K562 (cell line): ENCODE results near the gene CLEC3B. TPM values are rescaled to one million over a fixed set of nuclear protein-coding genes. Genes with fewer than 3 reads are reported as not detected.

Source experiments
- ATAC-seq: fragments of 200-7000 bp; cut with Tn5 transposase; 3 replicates; pipeline ENCODE4 v1.9.1; 2020; ENCODE audit warnings: moderate library complexity
- BruUV-seq: library from RNA; stranded (reverse); fragments of 400-500 nt; replicated peaks from 2 replicates; lab custom pipeline; 2021; lab: Mats Ljungman, UMichigan
- CTCF ChIA-PET: fragments of 300-600 bp; formaldehyde crosslinking; extraction: SDS; loops from one replicate; lab custom pipeline; 2021; ENCODE audit warnings: low intra/inter-chr PET ratio; lab: Yijun Ruan, JAX
- POLR2A ChIA-PET: fragments of 300-600, 350-650 bp; sonication (Branson Sonifier 250); formaldehyde crosslinking; extraction: SDS; loops from one replicate; lab custom pipeline; 2021; ENCODE audit warnings: antibody characterized with exemption, inconsistent platforms; lab: Yijun Ruan, JAX
- DNase-seq, 4 experiments: peaks; one replicate each; pipeline versions ENCODE4 v3.0.0 to v3.0.0-alpha.2; 2011 to 2018; ENCODE audit warnings: low spot score in 3 of 4, mixed read lengths in 3 of 4; ENCODE audit errors: extremely low read depth in 1 of 4
- FAIRE-seq: peaks from 2 replicates; lab custom pipeline; 2011; peaks lifted over from hg19 to GRCh38; lab: Jason Lieb, UNC
- H2AFZ ChIP-seq: 2 replicates; pipeline ENCODE4 v1.6.0; 2011; ENCODE audit warnings: low read depth, low read length, control low read depth, inconsistent platforms
- H3K27ac ChIP-seq: fragments of 200-600 bp; 3 replicates; pipeline ENCODE4 v1.8.0; 2011; ENCODE audit warnings: low read depth, mild to moderate bottlenecking, control low read depth, inconsistent platforms, low read length, moderate library complexity, mixed read lengths; ENCODE audit errors: extremely low read depth
- H3K27me3 ChIP-seq, 2 experiments: fragments of 300-600 bp in 1 of 2; 2 replicates in 1 of 2; 3 replicates in 1 of 2; pipeline versions ENCODE4 v1.6.0 to v1.8.0; 2011; ENCODE audit warnings: inconsistent platforms in 2 of 2, low read length in 2 of 2, mild to moderate bottlenecking in 1 of 2, mixed read lengths in 1 of 2, moderate library complexity in 1 of 2; ENCODE audit not compliant: control insufficient read depth in 2 of 2, insufficient read depth in 2 of 2
- H3K36me3 ChIP-seq: fragments of 300-600 bp; 3 replicates; pipeline ENCODE4 v1.8.0; 2011; ENCODE audit warnings: mild to moderate bottlenecking, low read length, inconsistent platforms; ENCODE audit not compliant: control insufficient read depth, insufficient read depth
- H3K4me1 ChIP-seq, 2 experiments: fragments of 200-600 bp in 1 of 2; replicated peaks in 1 of 2; 2 replicates in 1 of 2; 3 replicates in 1 of 2; pipeline versions ENCODE4 v1.5.1 to v1.8.0; 2011; ENCODE audit warnings: inconsistent platforms in 2 of 2, low read length in 2 of 2, mild to moderate bottlenecking in 1 of 2, mixed read lengths in 1 of 2, moderate library complexity in 1 of 2; ENCODE audit not compliant: control insufficient read depth in 2 of 2, insufficient read depth in 2 of 2
- H3K4me2 ChIP-seq: 2 replicates; pipeline ENCODE4 v1.6.1; 2011; ENCODE audit warnings: low read length, control low read depth, inconsistent platforms, mixed read lengths; ENCODE audit not compliant: insufficient read depth
- H3K4me3 ChIP-seq: fragments of 200-600 bp; sonication (generic), shearing (Covaris generic); 2 replicates; pipeline ENCODE4 v1.5.1; 2016; ENCODE audit warnings: control low read depth, inconsistent platforms
- H3K79me2 ChIP-seq: fragments of 200-600 bp; 3 replicates; pipeline ENCODE4 v1.8.0; 2011; ENCODE audit warnings: low read length, inconsistent platforms; ENCODE audit not compliant: control insufficient read depth, insufficient read depth
- H3K9ac ChIP-seq, 2 experiments: 2 replicates each; pipeline versions ENCODE4 v1.6.0 to v1.6.1; 2011; ENCODE audit warnings: low read depth in 2 of 2, low read length in 2 of 2, control low read depth in 1 of 2, inconsistent platforms in 1 of 2, mild to moderate bottlenecking in 1 of 2, mixed read lengths in 1 of 2; ENCODE audit not compliant: insufficient read depth in 1 of 2
- H3K9me1 ChIP-seq: one replicate; pipeline ENCODE4 v1.6.0; 2011; ENCODE audit warnings: inconsistent platforms, mild to moderate bottlenecking, low read length, moderate library complexity; ENCODE audit not compliant: control insufficient read depth, insufficient read depth
- H3K9me3 ChIP-seq: replicated peaks from 2 replicates; pipeline ENCODE4 v1.5.1; 2011; ENCODE audit warnings: low read depth, low read length, inconsistent platforms; ENCODE audit not compliant: control insufficient read depth, insufficient read depth
- H4K20me1 ChIP-seq: replicated peaks from 2 replicates; pipeline ENCODE4 v1.6.1; 2011; ENCODE audit warnings: low read length, inconsistent platforms, mixed read lengths; ENCODE audit not compliant: control insufficient read depth, insufficient read depth
- ADNP ChIP-seq: fragments of 200-800 bp; sonication (Bioruptor generic); IDR thresholded peaks from 2 replicates; pipeline ENCODE4 v1.6.1; 2016; ENCODE audit warnings: missing genetic modification characterization, missing compliant biosample characterization
- CEBPG ChIP-seq, 3 experiments: fragments of 200-800 bp in 1 of 3; sonication (Bioruptor generic) in 1 of 3; sonication (generic) in 1 of 3; formaldehyde crosslinking in 1 of 3; IDR thresholded peaks in 2 of 3; conservative IDR thresholded peaks in 1 of 3; 2 replicates each; pipeline versions ENCODE4 v1.6.1 to v1.8.0; 2016 to 2022; ENCODE audit warnings: missing compliant biosample characterization in 2 of 3, missing genetic modification characterization in 2 of 3, mild to moderate bottlenecking in 1 of 3, missing genetic modification reagents in 1 of 3
- DEAF1 ChIP-seq: fragments of 450-650 bp; formaldehyde crosslinking; IDR thresholded peaks from 2 replicates; pipeline ENCODE4 v1.4.0; 2020; ENCODE audit warnings: mild to moderate bottlenecking, moderate library complexity
- HDAC3 ChIP-seq: fragments of 450-650 bp; IDR thresholded peaks from 2 replicates; pipeline ENCODE4 v1.6.1; 2018; ENCODE audit warnings: borderline replicate concordance, mild to moderate bottlenecking, moderate library complexity; ENCODE audit not compliant: partially characterized antibody
- MAZ ChIP-seq, 2 experiments: fragments of 450-650 bp in 1 of 2; sonication (generic) in 1 of 2; formaldehyde crosslinking; IDR thresholded peaks in 1 of 2; conservative IDR thresholded peaks in 1 of 2; 2 replicates each; pipeline versions ENCODE4 v1.4.0 to v1.5.0; 2020; ENCODE audit warnings: mild to moderate bottlenecking in 1 of 2, missing genetic modification reagents in 1 of 2
- NCOA4 ChIP-seq: fragments of 450-650 bp; IDR thresholded peaks from 2 replicates; pipeline ENCODE4 v1.6.1; 2018; ENCODE audit warnings: mild to moderate bottlenecking; ENCODE audit not compliant: partially characterized antibody
- NFRKB ChIP-seq: fragments of 450-650 bp; IDR thresholded peaks from 2 replicates; pipeline ENCODE4 v1.6.1; 2016; ENCODE audit warnings: low read depth
- PCBP2 ChIP-seq: fragments of 200-400 bp; formaldehyde crosslinking; IDR thresholded peaks from 2 replicates; pipeline ENCODE4 v1.6.1; 2018; ENCODE audit warnings: low read length, low read depth, mild to moderate bottlenecking, moderate library complexity; ENCODE audit not compliant: poor library complexity, severe bottlenecking
- PTRF ChIP-seq: fragments of 450-650 bp; IDR thresholded peaks from 2 replicates; pipeline ENCODE4 v1.6.1; 2016; ENCODE audit warnings: mild to moderate bottlenecking, missing genetic modification characterization, missing compliant biosample characterization
- PYGO2 ChIP-seq: fragments of 450-650 bp; IDR thresholded peaks from 2 replicates; pipeline ENCODE4 v1.6.1; 2016; ENCODE audit warnings: mild to moderate bottlenecking, missing genetic modification characterization, moderate library complexity, missing compliant biosample characterization
- ZNF408 ChIP-seq: fragments of 250-450 bp; sonication (Bioruptor Pico); IDR thresholded peaks from 2 replicates; pipeline ENCODE4 v1.4.0; 2020; ENCODE audit warnings: low read depth, mild to moderate bottlenecking, moderate library complexity
- ZNF696 ChIP-seq: fragments of 250-450 bp; sonication (Bioruptor Pico); conservative IDR thresholded peaks from 2 replicates; pipeline ENCODE4 v1.4.0; 2020; ENCODE audit warnings: mild to moderate bottlenecking, moderate library complexity
- WGBS: fragments of 100-300 bp; shearing (Covaris generic); methylation state at CpG from one replicate; pipeline ENCODE4 v1.1.6; 2016; ENCODE audit warnings: low coverage, mixed read lengths; ENCODE audit not compliant: insufficient coverage; ENCODE audit errors: missing lambda C conversion rate; 5-methylcytosine and 5-hydroxymethylcytosine counted together
- in situ Hi-C: fragments of 300-500 bp; cut with MboI; formaldehyde crosslinking; loops from 4 replicates; pipeline ENCODE4 v1.15.0; 2018; ENCODE audit warnings: inconsistent platforms, mixed read lengths
- intact Hi-C: fragments of 100-400 bp; cut with micrococcal nuclease; formaldehyde crosslinking; loops from 2 replicates; pipeline ENCODE4 v1.14.2; 2022
- polyA plus RNA-seq, 8 experiments: library from polyadenylated mRNA; depleted of rRNA in 4 of 8; stranded (reverse) in 5 of 8; unstranded in 3 of 8; fragments of >200 nt; fragmentation: Nextera tagmentation in 2 of 8; fragmentation: Illumina TruSeq in 1 of 8; extraction: Ambion mirVana in 2 of 8; extraction: Trizol in 1 of 8; gene quantifications; 2 replicates each; pipeline versions ENCODE4 v1.2.1 to v1.2.3, GENCODE V29; 2011 to 2014; ENCODE audit warnings: inconsistent platforms in 1 of 8, missing spikeins in 1 of 8
- total RNA-seq, 7 experiments: library from RNA; depleted of rRNA in 6 of 7; stranded (reverse); fragments of >200 nt in 6 of 7; fragmentation: Illumina TruSeq in 2 of 7; extraction: Trizol in 2 of 7; gene quantifications; 2 replicates each; pipeline versions ENCODE4 v1.2.1 to v1.2.3, GENCODE V29; 2011 to 2021; ENCODE audit warnings: low replicate concordance in 1 of 7
- TF ChIP-seq, protein P1 (sequence below): fragments of 250-450 bp; sonication (Bioruptor Pico); IDR thresholded peaks from 2 replicates; pipeline ENCODE4 v1.8.0; 2022; ENCODE audit warnings: moderate library complexity, mild to moderate bottlenecking, inconsistent platforms
- TF ChIP-seq, protein P2 (sequence below): fragments of 450-650 bp; formaldehyde crosslinking; IDR thresholded peaks from 2 replicates; pipeline ENCODE4 v1.4.0; 2020; ENCODE audit warnings: mild to moderate bottlenecking, moderate library complexity

The CLEC3B gene
- total and polyA plus RNA-seq, 9 of the 15 experiments (the other 6 are each of a cell fraction or from before 2014, with no cell fraction given), result not detected

DNA sequence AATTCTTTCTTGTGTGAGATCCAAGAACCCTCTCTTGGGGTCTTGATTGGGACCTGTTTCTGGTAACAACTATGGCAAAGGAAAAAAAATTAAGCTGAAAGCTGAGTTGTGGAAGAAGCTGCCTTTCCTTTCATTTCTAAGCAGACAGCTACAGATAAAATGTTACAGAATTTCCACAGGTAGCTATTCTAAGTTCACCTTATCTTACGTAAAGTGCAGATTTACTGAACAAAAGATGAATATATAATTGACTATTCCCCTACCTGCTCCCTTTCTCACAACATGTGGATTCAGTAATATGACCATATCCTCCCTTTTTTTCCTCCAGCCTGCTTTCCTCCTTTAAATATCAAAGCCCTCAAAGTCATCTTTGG lies 36.6 kb downstream of the CLEC3B start:
- no peaks in the 10 kb centered on the region for H3K9me1 ChIP-seq
- H3K4me2 ChIP-seq, result peak overlapping the region; percentile 65
- no TSS peak for BruUV-seq
- H4K20me1 ChIP-seq, result no peaks in the 10 kb centered on the region
- WGBS, result 40% methylated on average over 1 of the region's 1 CpG
- 0 out of 2 replicates have a peak overlapping the region, but pooled peaks have one; percentile 7 for H3K4me3 ChIP-seq
- intact Hi-C loops, result loop anchor here (2.0 kb wide), 1 partner anchor 72 kb away; no protein-coding TSS in a partner anchor
- in situ Hi-C loops, result no loop called here
- H3K79me2 ChIP-seq, result no peaks in the 10 kb centered on the region
- ChIA-PET CTCF (no interaction called here), POLR2A (interaction anchor here (0.6 to 2.2 kb wide), 11 partner anchors 10 to 191 kb away, joined by 3 to 10 read pairs (median 3); no protein-coding TSS in a partner anchor)
- peak overlapping the region; percentile 37; the same call in 1 of the 2 replicates for H2AFZ ChIP-seq
- peak overlapping the region in 1 of 2 experiments; percentile 79; a peak in 2 of 4 replicates for H3K9ac ChIP-seq
- H3K27ac ChIP-seq, result peak overlapping the region; percentile 87
- peaks cover 31 to 84% of the 10 kb centered on the region in 2 experiments for H3K4me1 ChIP-seq
- no peaks in the 10 kb centered on the region for H3K27me3 ChIP-seq
- FAIRE-seq (no peak), DNase-seq (no peak), ATAC-seq (no peak)
- no peaks in the 10 kb centered on the region for H3K9me3 ChIP-seq
- H3K36me3 ChIP-seq, result no peaks in the 10 kb centered on the region
- TF ChIP-seq DEAF1 (CRISPR knock-in tag), result 0 out of 2 replicates have a peak, but pooled peaks have one; percentile 27
- TF ChIP-seq ZNF696 (CRISPR knock-in tag), result no peak
- TF ChIP-seq, protein P1, sequence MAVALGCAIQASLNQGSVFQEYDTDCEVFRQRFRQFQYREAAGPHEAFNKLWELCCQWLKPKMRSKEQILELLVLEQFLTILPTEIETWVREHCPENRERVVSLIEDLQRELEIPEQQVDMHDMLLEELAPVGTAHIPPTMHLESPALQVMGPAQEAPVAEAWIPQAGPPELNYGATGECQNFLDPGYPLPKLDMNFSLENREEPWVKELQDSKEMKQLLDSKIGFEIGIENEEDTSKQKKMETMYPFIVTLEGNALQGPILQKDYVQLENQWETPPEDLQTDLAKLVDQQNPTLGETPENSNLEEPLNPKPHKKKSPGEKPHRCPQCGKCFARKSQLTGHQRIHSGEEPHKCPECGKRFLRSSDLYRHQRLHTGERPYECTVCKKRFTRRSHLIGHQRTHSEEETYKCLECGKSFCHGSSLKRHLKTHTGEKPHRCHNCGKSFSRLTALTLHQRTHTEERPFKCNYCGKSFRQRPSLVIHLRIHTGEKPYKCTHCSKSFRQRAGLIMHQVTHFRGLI (CRISPR knock-in tag), result peak; percentile 42; the same call in 1 of the 2 replicates
- no peak for TF ChIP-seq PCBP2
- no peak for TF ChIP-seq ZNF408 (CRISPR knock-in tag)
- TF ChIP-seq NFRKB, result peak; percentile 84; the same call in 1 of the 2 replicates
- TF ChIP-seq, protein P2, sequence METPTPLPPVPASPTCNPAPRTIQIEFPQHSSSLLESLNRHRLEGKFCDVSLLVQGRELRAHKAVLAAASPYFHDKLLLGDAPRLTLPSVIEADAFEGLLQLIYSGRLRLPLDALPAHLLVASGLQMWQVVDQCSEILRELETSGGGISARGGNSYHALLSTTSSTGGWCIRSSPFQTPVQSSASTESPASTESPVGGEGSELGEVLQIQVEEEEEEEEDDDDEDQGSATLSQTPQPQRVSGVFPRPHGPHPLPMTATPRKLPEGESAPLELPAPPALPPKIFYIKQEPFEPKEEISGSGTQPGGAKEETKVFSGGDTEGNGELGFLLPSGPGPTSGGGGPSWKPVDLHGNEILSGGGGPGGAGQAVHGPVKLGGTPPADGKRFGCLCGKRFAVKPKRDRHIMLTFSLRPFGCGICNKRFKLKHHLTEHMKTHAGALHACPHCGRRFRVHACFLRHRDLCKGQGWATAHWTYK, result 0 out of 2 replicates have a peak, but pooled peaks have one; percentile 56
- TF ChIP-seq HDAC3, result no peak
- TF ChIP-seq PYGO2 (tag), result peak; percentile 10; the same call in 1 of the 2 replicates
- TF ChIP-seq CEBPG (CRISPR knock-in tag; IDR thresholded peaks at IDR 0.05), result no peak
- no peak for TF ChIP-seq CEBPG (tag; conservative IDR thresholded peaks at IDR 0.05 in 1 of 2, IDR thresholded peaks at IDR 0.05 in 1 of 2)
- TF ChIP-seq NCOA4, result no peak
- TF ChIP-seq PTRF (tag), result 0 out of 2 replicates have a peak, but pooled peaks have one; percentile 1
- TF ChIP-seq MAZ (CRISPR knock-in tag; conservative IDR thresholded peaks at IDR 0.05 in 1 of 2, IDR thresholded peaks at IDR 0.05 in 1 of 2), result peak in 1 of 2 experiments; percentile 35; a peak in 1 of 4 replicates
- no peak for TF ChIP-seq ADNP (tag)
